GM12891 (cell line): Measurements from ENCODE around the gene VPS52.
A peak's percentile ranks its signal among the peaks of the same experiment; 100 is the strongest.

Source experiments
- SPI1 ChIP-seq: IDR thresholded peaks from 2 replicates; pipeline ENCODE4 v1.6.1; 2011; ENCODE audit warnings: low read depth, low read length, control low read depth
- TAF1 ChIP-seq: IDR thresholded peaks from 2 replicates; pipeline ENCODE4 v1.6.1; 2011; ENCODE audit warnings: low read depth, low read length, control low read depth

GRCh38 chr6:33313709-33314514 is 42.2 kb upstream of the VPS52 start, which contains the start of gene TAPBP:
- peak; percentile 74 for TF ChIP-seq SPI1
- TF ChIP-seq TAF1, result peak; percentile 86
